MM.1S (cell line): ENCODE data around the gene OR5B17.
A peak's percentile ranks its signal among the peaks of the same experiment; 100 is the strongest.
"Not testable (repeated sequence)": the region's sequence is repeated elsewhere in the genome, so short reads cannot be mapped to it uniquely, and the experiment has no call there.

Experiments used
- DNase-seq: peaks from one replicate; pipeline ENCODE4 v3.0.0-alpha.2; 2015
- H2AFZ ChIP-seq: fragments of 300-600 bp; sonication (generic); 2 replicates; pipeline ENCODE4 v1.6.0; 2016; ENCODE audit warnings: antibody characterized with exemption, low read length
- H3F3A ChIP-seq: fragments of 300-600 bp; sonication (generic); 2 replicates; pipeline ENCODE4 v1.6.1; 2016; ENCODE audit warnings: mild to moderate bottlenecking, antibody characterized with exemption, low read length, moderate library complexity, mixed read lengths; ENCODE audit not compliant: insufficient read depth
- H3K27ac ChIP-seq: fragments of 300-600 bp; sonication (generic); 2 replicates; pipeline ENCODE4 v1.5.1; 2016; ENCODE audit warnings: mild to moderate bottlenecking, low read length
- H3K27me3 ChIP-seq: fragments of 300-600 bp; sonication (generic); replicated peaks from 2 replicates; pipeline ENCODE4 v1.6.0; 2016; ENCODE audit warnings: low read length; ENCODE audit not compliant: insufficient read depth
- H3K36me3 ChIP-seq: fragments of 300-600 bp; sonication (generic); replicated peaks from 2 replicates; pipeline ENCODE4 v1.6.1; 2016; ENCODE audit warnings: mild to moderate bottlenecking, low read length, mixed read lengths; ENCODE audit not compliant: insufficient read depth
- H3K4me1 ChIP-seq: fragments of 300-600 bp; sonication (generic); 2 replicates; pipeline ENCODE4 v1.6.1; 2016; ENCODE audit warnings: low read length, mixed read lengths
- H3K4me2 ChIP-seq: fragments of 300-600 bp; sonication (generic); 2 replicates; pipeline ENCODE4 v1.6.0; 2016; ENCODE audit warnings: low read depth, low read length
- H3K4me3 ChIP-seq: fragments of 300-600 bp; sonication (generic); 2 replicates; pipeline ENCODE4 v1.5.1; 2016; ENCODE audit warnings: low read length, mixed read lengths
- H3K79me2 ChIP-seq: fragments of 300-600 bp; sonication (generic); 2 replicates; pipeline ENCODE4 v1.6.1; 2016; ENCODE audit warnings: mixed run types, low read length, mixed read lengths
- H3K9ac ChIP-seq: fragments of 300-600 bp; sonication (generic); 2 replicates; pipeline ENCODE4 v1.6.1; 2016; ENCODE audit warnings: low read length, mixed read lengths
- H3K9me2 ChIP-seq: fragments of 300-600 bp; sonication (generic); replicated peaks from 2 replicates; pipeline ENCODE4 v1.6.1; 2016; ENCODE audit warnings: mild to moderate bottlenecking, low read length, mixed read lengths; ENCODE audit not compliant: insufficient read depth
- H3K9me3 ChIP-seq: fragments of 300-600 bp; sonication (generic); replicated peaks from 2 replicates; pipeline ENCODE4 v1.6.1; 2016; ENCODE audit warnings: mild to moderate bottlenecking, low read length, mixed read lengths; ENCODE audit not compliant: insufficient read depth
- H4K20me1 ChIP-seq: fragments of 300-600 bp; sonication (generic); 2 replicates; pipeline ENCODE4 v1.6.1; 2016; ENCODE audit warnings: mild to moderate bottlenecking, low read length, moderate library complexity, mixed read lengths; ENCODE audit not compliant: insufficient read depth
- EZH2 ChIP-seq: fragments of 300-600 bp; sonication (generic); optimal IDR thresholded peaks from 2 replicates; pipeline ENCODE3; 2017; ENCODE audit warnings: low read depth, mild to moderate bottlenecking, antibody characterized with exemption, low read length, mixed read lengths
- EZH2phosphoT487 ChIP-seq: fragments of 300-600 bp; sonication (generic); IDR thresholded peaks from 2 replicates; pipeline ENCODE4 v1.6.1; 2018; ENCODE audit warnings: antibody characterized with exemption, low read length
- TF ChIP-seq, protein P1 (sequence below): fragments of 300-600 bp; sonication (generic); IDR thresholded peaks from 2 replicates; pipeline ENCODE4 v1.5.1; 2016; ENCODE audit warnings: antibody characterized with exemption, low read length, mixed read lengths

The OR5B17 gene

DNA sequence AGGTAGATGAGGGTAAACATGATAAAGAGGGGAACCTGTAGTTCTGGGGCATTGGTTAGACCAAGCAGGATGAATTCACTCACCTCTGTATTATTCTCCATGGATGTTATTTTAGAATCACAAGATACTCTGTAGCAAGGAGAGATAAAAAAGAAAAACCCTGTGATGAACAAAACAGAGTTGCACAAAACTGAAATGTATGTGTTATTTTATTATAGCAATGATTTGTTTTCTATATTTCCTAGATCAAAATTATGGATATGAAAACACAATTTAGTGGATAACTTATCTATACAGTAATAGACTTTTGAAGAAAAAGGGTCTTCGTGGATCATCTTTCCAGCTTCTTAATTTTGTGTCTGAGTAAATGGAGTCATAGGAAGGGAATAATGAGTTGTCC, at the start of gene OR5B17:
TSS of gene OR5B17 (minus strand) at position 101 of the 400 bp plus-strand sequence. CDS start at position 101, 0 bp downstream.
- Histone ChIP-seq H3K9me3 (no peaks in the 10 kb centered on the region), H2AFZ (no peak within 1 kb of the TSS)

DNA sequence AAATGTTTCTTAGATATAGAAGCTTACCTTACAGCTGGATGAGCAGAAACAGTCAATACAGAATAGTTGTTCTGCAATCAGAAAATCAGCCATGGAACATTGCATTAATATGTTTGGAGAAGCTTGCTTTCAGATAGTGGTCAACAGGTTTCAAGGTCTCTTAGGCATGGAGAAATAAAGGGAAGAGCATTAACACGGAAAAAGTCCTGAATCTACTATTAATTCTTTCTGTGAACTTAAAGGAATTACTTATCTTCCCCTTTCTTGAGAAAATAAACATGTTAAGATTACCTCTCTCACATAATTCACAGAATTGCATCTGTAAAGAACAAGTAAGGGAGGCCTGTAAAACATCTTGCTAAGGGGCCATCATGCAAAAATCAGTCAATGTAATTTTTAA, 47.9 kb upstream of the OR5B17 start, which contains the start of gene OR5B3:
TSS of gene OR5B3 (minus strand) at position 101 of the 400 bp plus-strand sequence. CDS start 3,465 bp downstream, outside the sequence.
- H3K36me3 ChIP-seq, result no peaks in the 10 kb centered on the region
- no peak within 1 kb of the TSS for H3K9ac ChIP-seq
- no peaks in the 10 kb centered on the region for H3F3A ChIP-seq
- no peak within 1 kb of the TSS for H3K27ac ChIP-seq
- H3K27me3 ChIP-seq, result no peaks in the 10 kb centered on the region
- TF ChIP-seq, protein P1, sequence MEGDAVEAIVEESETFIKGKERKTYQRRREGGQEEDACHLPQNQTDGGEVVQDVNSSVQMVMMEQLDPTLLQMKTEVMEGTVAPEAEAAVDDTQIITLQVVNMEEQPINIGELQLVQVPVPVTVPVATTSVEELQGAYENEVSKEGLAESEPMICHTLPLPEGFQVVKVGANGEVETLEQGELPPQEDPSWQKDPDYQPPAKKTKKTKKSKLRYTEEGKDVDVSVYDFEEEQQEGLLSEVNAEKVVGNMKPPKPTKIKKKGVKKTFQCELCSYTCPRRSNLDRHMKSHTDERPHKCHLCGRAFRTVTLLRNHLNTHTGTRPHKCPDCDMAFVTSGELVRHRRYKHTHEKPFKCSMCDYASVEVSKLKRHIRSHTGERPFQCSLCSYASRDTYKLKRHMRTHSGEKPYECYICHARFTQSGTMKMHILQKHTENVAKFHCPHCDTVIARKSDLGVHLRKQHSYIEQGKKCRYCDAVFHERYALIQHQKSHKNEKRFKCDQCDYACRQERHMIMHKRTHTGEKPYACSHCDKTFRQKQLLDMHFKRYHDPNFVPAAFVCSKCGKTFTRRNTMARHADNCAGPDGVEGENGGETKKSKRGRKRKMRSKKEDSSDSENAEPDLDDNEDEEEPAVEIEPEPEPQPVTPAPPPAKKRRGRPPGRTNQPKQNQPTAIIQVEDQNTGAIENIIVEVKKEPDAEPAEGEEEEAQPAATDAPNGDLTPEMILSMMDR, result no peak
- TF ChIP-seq EZH2, result no peak
- no peak for TF ChIP-seq EZH2phosphoT487
- no peaks in the 10 kb centered on the region for H4K20me1 ChIP-seq
- 0 out of 2 replicates have a peak within 1 kb of the TSS, but pooled peaks have one; percentile 13 for H3K4me2 ChIP-seq
- H2AFZ ChIP-seq, result no peak within 1 kb of the TSS
- no peak for DNase-seq
- no peaks in the 10 kb centered on the region for H3K4me1 ChIP-seq
- no peaks in the 10 kb centered on the region for H3K79me2 ChIP-seq
- no peak within 1 kb of the TSS for H3K4me3 ChIP-seq
- no peaks in the 10 kb centered on the region for H3K9me3 ChIP-seq
- no peaks in the 10 kb centered on the region for H3K9me2 ChIP-seq

More for the DNA sequence above, at the start of gene OR5B17:
- Histone ChIP-seq H3K4me3 (no peak within 1 kb of the TSS), H3K9ac (no peak within 1 kb of the TSS), H3K4me2 (no peak within 1 kb of the TSS), H3K79me2 (no peaks in the 10 kb centered on the region), H3K36me3 (no peaks in the 10 kb centered on the region), H4K20me1 (no peaks in the 10 kb centered on the region), H3K4me1 (no peaks in the 10 kb centered on the region), H3K27ac (no peak within 1 kb of the TSS), H3F3A (no peaks in the 10 kb centered on the region), H3K9me2 (no peaks in the 10 kb centered on the region), H3K27me3 (no peaks in the 10 kb centered on the region)
- TF ChIP-seq, protein P1, result no peak
- TF ChIP-seq EZH2, result no peak
- TF ChIP-seq EZH2phosphoT487, result no peak
- no peak for DNase-seq

DNA sequence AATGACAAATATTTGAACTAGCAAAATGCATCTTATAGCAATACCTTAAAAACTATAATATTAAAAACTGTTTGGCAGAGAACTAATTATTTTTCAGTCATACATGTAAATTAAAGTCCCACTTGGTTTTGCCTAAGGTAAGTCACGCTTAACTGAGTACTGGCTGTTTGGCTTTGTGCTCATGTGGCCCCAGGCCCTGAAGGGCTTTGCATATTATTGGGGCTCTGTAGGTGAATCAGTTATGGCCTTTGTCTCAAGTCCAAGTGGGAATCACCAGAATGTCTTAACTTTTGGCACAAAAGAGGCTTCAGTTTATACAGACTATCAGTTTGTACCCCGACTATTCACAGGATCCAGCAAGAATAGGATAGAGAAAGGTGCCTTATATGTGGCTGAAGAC, 40.8 kb upstream of the OR5B17 start:
- not testable (repeated sequence) for H3K27me3 ChIP-seq, H3K4me2 ChIP-seq

DNA sequence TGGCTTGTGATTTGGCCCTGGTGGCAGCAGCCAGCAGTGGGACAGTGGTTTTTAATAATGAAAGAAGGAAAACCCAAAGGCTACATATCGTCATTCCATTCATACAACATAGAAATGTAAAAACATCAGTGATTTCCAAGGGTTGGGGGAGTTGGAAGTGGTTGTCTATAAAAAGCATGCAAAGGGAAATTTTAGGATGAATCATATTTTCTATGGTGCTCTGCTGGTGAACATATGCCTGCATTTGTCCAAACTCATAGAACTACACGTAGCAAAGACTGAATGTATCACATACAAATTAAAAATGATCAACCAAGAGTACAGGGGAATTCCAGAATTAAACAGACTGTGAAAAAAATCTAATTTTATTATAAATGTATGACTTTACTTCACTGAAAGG, 36.7 kb upstream of the OR5B17 start:
- Histone ChIP-seq H3K27me3 (no peaks in the 10 kb centered on the region), H3F3A (no peaks in the 10 kb centered on the region), H2AFZ (no peak overlapping the region), H3K36me3 (no peaks in the 10 kb centered on the region), H3K9me3 (no peaks in the 10 kb centered on the region), H3K9ac (no peak overlapping the region), H3K27ac (no peak overlapping the region), H3K79me2 (no peaks in the 10 kb centered on the region), H3K9me2 (no peaks in the 10 kb centered on the region), H3K4me2 (no peak overlapping the region), H3K4me1 (no peaks in the 10 kb centered on the region), H4K20me1 (no peaks in the 10 kb centered on the region), H3K4me3 (no peak overlapping the region)
- DNase-seq, result no peak
- TF ChIP-seq EZH2phosphoT487 (no peak), EZH2 (no peak)
- TF ChIP-seq, protein P1, result no peak

More for the DNA sequence above, 40.8 kb upstream of the OR5B17 start:
- H2AFZ ChIP-seq, H3K79me2 ChIP-seq, DNase-seq, H3K4me1 ChIP-seq, H3K36me3 ChIP-seq, H3K27ac ChIP-seq, H3K9ac ChIP-seq, H3K9me3 ChIP-seq, H4K20me1 ChIP-seq, H3K9me2 ChIP-seq, H3K4me3 ChIP-seq, H3F3A ChIP-seq: not testable (repeated sequence)
